ENCODE results near the gene CAMP.

DNA sequence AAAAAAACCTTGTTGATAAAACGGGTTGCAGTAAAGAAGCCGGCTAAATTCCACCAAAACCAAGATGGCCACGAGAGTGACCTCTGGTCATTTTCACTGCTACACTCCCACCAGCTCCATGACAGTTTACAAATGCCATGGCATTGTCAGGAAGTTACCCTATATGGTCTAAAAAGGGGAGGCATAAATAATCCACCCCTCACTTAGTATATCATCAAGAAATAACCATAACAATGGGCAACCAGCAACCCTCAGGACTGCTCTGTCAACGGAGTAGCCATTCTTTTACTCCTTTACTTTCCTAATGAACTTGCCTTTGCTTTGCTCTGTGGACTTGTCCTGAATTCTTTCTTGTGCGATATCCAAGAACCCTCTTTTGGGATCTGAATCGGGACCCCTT lies 20.7 kb upstream of the CAMP start:
- TF ChIP-seq, protein P1, sequence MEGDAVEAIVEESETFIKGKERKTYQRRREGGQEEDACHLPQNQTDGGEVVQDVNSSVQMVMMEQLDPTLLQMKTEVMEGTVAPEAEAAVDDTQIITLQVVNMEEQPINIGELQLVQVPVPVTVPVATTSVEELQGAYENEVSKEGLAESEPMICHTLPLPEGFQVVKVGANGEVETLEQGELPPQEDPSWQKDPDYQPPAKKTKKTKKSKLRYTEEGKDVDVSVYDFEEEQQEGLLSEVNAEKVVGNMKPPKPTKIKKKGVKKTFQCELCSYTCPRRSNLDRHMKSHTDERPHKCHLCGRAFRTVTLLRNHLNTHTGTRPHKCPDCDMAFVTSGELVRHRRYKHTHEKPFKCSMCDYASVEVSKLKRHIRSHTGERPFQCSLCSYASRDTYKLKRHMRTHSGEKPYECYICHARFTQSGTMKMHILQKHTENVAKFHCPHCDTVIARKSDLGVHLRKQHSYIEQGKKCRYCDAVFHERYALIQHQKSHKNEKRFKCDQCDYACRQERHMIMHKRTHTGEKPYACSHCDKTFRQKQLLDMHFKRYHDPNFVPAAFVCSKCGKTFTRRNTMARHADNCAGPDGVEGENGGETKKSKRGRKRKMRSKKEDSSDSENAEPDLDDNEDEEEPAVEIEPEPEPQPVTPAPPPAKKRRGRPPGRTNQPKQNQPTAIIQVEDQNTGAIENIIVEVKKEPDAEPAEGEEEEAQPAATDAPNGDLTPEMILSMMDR (IDR thresholded peaks at IDR 0.05) = no peak
- TF ChIP-seq EP300 (IDR thresholded peaks at IDR 0.05) (no peak), POLR2A (IDR thresholded peaks at IDR 0.05) (no peak)
